ENCODE measurements around the gene PLCB2. TPM values are rescaled to one million over a fixed set of nuclear protein-coding genes. Genes with fewer than 3 reads are reported as not detected.

PLCB2 gene
- total RNA-seq, 1 donor from 2014 or later: 9.8 TPM

Other genes with a start within 250 kb of the PLCB2 start
- gene BMF, start 199.1 kb downstream of the PLCB2 start, total RNA-seq: 90.3 to 98.9 TPM (median 97.0 TPM) in 3 replicates
- gene BUB1B, start 146.9 kb downstream of the PLCB2 start, total RNA-seq: 29.0 to 38.2 TPM (median 35.5 TPM) in 3 replicates
- gene PAK6, start 68.9 kb downstream of the PLCB2 start, total RNA-seq: 10.1 to 11.1 TPM (median 10.2 TPM) in 3 replicates
- 0.31 to 0.59 TPM (median 0.44 TPM) in 3 replicates for gene ANKRD63, start 24.9 kb downstream of the PLCB2 start, total RNA-seq
- gene INAFM2, start 15.8 kb upstream of the PLCB2 start, total RNA-seq: 19.2 to 23.1 TPM (median 21.9 TPM) in 3 replicates
- 23.4 to 26.9 TPM (median 26.1 TPM) in 3 replicates for gene CCDC9B, start 33.0 kb upstream of the PLCB2 start, total RNA-seq
- 0.93 TPM in 1 of 3 replicates, not detected in the others for gene PHGR1, start 43.1 kb upstream of the PLCB2 start, total RNA-seq
- gene DISP2, start 50.3 kb upstream of the PLCB2 start, total RNA-seq: 0.57 to 0.76 TPM (median 0.64 TPM) in 3 replicates
- 29.9 to 34.6 TPM (median 31.1 TPM) in 3 replicates for gene KNSTRN, start 74.8 kb upstream of the PLCB2 start, total RNA-seq
- 101 to 117 TPM (median 104 TPM) in 3 replicates for gene IVD, start 97.9 kb upstream of the PLCB2 start, total RNA-seq
- gene BAHD1, start 133.0 kb upstream of the PLCB2 start, total RNA-seq: 23.8 to 25.0 TPM (median 23.9 TPM) in 3 replicates
- 39.2 to 41.9 TPM (median 40.4 TPM) in 3 replicates for gene CHST14, start 163.0 kb upstream of the PLCB2 start, total RNA-seq

Measured in mesothelial cell of epicardium (in vitro differentiated cells).